Esophagus muscularis mucosa (tissue), 4 donors: ENCODE measurements around the gene ARHGAP40.

Experiments
- CTCF ChIP-seq, 3 experiments: fragments of 200-600 bp in 2 of 3; fragments of 450-650 bp in 1 of 3; sonication (generic) in 2 of 3; IDR thresholded peaks; one replicate each; pipeline ENCODE4 v1.5.1; 2017 to 2019; ENCODE audit warnings: antibody characterized with exemption in 3 of 3, mild to moderate bottlenecking in 2 of 3, moderate library complexity in 1 of 3
- EP300 ChIP-seq: sonication (generic); formaldehyde crosslinking; IDR thresholded peaks from one replicate; pipeline ENCODE4 v1.6.1; 2017; ENCODE audit warnings: antibody characterized with exemption
- POLR2A ChIP-seq: fragments of 450-650 bp; IDR thresholded peaks from one replicate; pipeline ENCODE4 v1.6.1; 2017; ENCODE audit warnings: antibody characterized with exemption, moderate library complexity, mild to moderate bottlenecking, low read depth
- POLR2AphosphoS5 ChIP-seq, 2 donors: sonication (generic); formaldehyde crosslinking; IDR thresholded peaks; one replicate each; pipeline ENCODE4 v1.6.1; 2017; ENCODE audit warnings: antibody characterized with exemption in 2 of 2

GRCh38 chr20:38616457-38616856 lies 14.8 kb downstream of the ARHGAP40 start:
- TF ChIP-seq POLR2A (no peak), EP300 (no peak), CTCF (IDR thresholded peaks at IDR 0.05) (no peak), POLR2AphosphoS5 (IDR thresholded peaks at IDR 0.05) (no peak)
